D721Med (cell line): ENCODE results near the gene VPS37B.

Experiments
- DNase-seq: peaks from one replicate; pipeline ENCODE4 v3.0.0; 2011; ENCODE audit warnings: low spot score; ENCODE audit not compliant: insufficient read length
- FAIRE-seq: peaks from 2 replicates; lab custom pipeline; 2011; peaks lifted over from hg19 to GRCh38; lab: Jason Lieb, UNC
- CTCF ChIP-seq: IDR thresholded peaks from 2 replicates; pipeline ENCODE4 v1.5.1; 2012; ENCODE audit warnings: mild to moderate bottlenecking, control low read depth; ENCODE audit not compliant: insufficient read depth; ENCODE audit errors: missing control alignments

Gene VPS37B

GRCh38 chr12:122872815-122873361, 23.0 kb downstream of the VPS37B start:
- no peak for FAIRE-seq
- no peak for TF ChIP-seq CTCF
- no peak for DNase-seq

GRCh38 chr12:122871851-122872780, 23.8 kb downstream of the VPS37B start:
- no peak for TF ChIP-seq CTCF
- no peak for DNase-seq
- no peak for FAIRE-seq

GRCh38 chr12:122870867-122871664, 24.9 kb downstream of the VPS37B start:
- TF ChIP-seq CTCF = no peak
- no peak for FAIRE-seq
- DNase-seq = peak; percentile 6

- no peak for TF ChIP-seq CTCF
- DNase-seq (no peak), FAIRE-seq (no peak)
These were observed 25.6 kb downstream of the VPS37B start for GRCh38 chr12:122870163-122870842.

GRCh38 chr12:122869207-122869973, 26.5 kb downstream of the VPS37B start:
- TF ChIP-seq CTCF = no peak
- FAIRE-seq (no peak), DNase-seq (peak; percentile 18)
